ENCODE data around the gene SUSD1.
A peak's percentile ranks its signal among the peaks of the same experiment; 100 is the strongest.

The SUSD1 gene

DNA sequence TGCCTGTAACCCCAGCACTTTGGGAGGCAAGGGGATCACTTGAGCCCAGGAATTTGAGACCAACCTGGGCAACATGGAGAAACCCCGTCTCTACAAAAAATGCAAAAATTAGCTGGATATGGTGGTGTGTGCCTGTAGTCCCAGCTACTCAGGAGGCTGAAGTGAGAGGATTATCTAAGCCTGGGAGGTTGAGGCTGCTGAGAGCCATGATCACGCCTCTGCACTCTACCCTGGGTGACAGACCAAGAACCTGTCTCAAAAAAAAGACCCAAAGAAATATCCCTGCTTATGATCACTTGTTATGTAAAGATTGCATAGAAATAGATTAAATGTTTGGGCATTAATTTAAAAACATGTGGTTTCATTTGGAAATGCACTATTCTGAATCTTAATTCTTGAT is 153.4 kb downstream of the SUSD1 start:
- no peak overlapping the region for H3K4me2 ChIP-seq (ENCODE audit: low read depth, low read length, poor library complexity, severe bottlenecking)

GRCh38 chr9:112020680-112021596 is 154.2 kb downstream of the SUSD1 start:
- TF ChIP-seq CTCF (IDR thresholded peaks at IDR 0.05; ENCODE audit: insufficient read depth, low read length, poor library complexity, severe bottlenecking), result no peak
- no peak for TF ChIP-seq EZH2phosphoT487 (conservative IDR thresholded peaks at IDR 0.05; ENCODE audit: low read length)
- H3K4me2 ChIP-seq (ENCODE audit: low read depth, low read length, poor library complexity, severe bottlenecking), result peak overlapping the region; percentile 16
- H2AFZ ChIP-seq (ENCODE audit: low read depth, low read length, severe bottlenecking), result no peak overlapping the region
- H3F3A ChIP-seq (ENCODE audit: insufficient read depth), result no peaks in the 10 kb centered on the region
- no peaks in the 10 kb centered on the region for H3K9me2 ChIP-seq (replicated peaks; ENCODE audit: insufficient read depth, low read length)
- no peak overlapping the region for H3K27ac ChIP-seq (ENCODE audit: low read depth, low read length)
- H3K27me3 ChIP-seq (ENCODE audit: low read length), result no peaks in the 10 kb centered on the region
- no peaks in the 10 kb centered on the region for H4K20me1 ChIP-seq (ENCODE audit: low read depth, low read length)
- no peaks in the 10 kb centered on the region for H3K9me3 ChIP-seq (ENCODE audit: insufficient read depth, low read length)
- H3K36me3 ChIP-seq (ENCODE audit: low read length), result no peaks in the 10 kb centered on the region
- no peak overlapping the region for H3K9ac ChIP-seq (ENCODE audit: low read length)
- H3K4me3 ChIP-seq (ENCODE audit: insufficient read depth, low read length, poor library complexity, severe bottlenecking), result no peak overlapping the region
- no peaks in the 10 kb centered on the region for H3K79me2 ChIP-seq (ENCODE audit: insufficient read depth, low read length)

More for the DNA sequence above, 153.4 kb downstream of the SUSD1 start:
- no peak overlapping the region for H3K9ac ChIP-seq (ENCODE audit: low read length)
- H3K27ac ChIP-seq (ENCODE audit: low read depth, low read length), result no peak overlapping the region
- no peak overlapping the region for H3K4me3 ChIP-seq (ENCODE audit: insufficient read depth, low read length, poor library complexity, severe bottlenecking)
- no peak overlapping the region for H2AFZ ChIP-seq (ENCODE audit: low read depth, low read length, severe bottlenecking)
- no peaks in the 10 kb centered on the region for H4K20me1 ChIP-seq (ENCODE audit: low read depth, low read length)
- H3K27me3 ChIP-seq (ENCODE audit: low read length), result no peaks in the 10 kb centered on the region
- no peaks in the 10 kb centered on the region for H3K9me2 ChIP-seq (replicated peaks; ENCODE audit: insufficient read depth, low read length)
- no peaks in the 10 kb centered on the region for H3K9me3 ChIP-seq (ENCODE audit: insufficient read depth, low read length)
- H3K36me3 ChIP-seq (ENCODE audit: low read length), result no peaks in the 10 kb centered on the region
- no peaks in the 10 kb centered on the region for H3K79me2 ChIP-seq (ENCODE audit: insufficient read depth, low read length)
- TF ChIP-seq CTCF (IDR thresholded peaks at IDR 0.05; ENCODE audit: insufficient read depth, low read length, poor library complexity, severe bottlenecking) (no peak), EZH2phosphoT487 (conservative IDR thresholded peaks at IDR 0.05; ENCODE audit: low read length) (no peak)
- no peaks in the 10 kb centered on the region for H3F3A ChIP-seq (ENCODE audit: insufficient read depth)

- no peak overlapping the region for H3K9ac ChIP-seq (ENCODE audit: low read length)
- H3K79me2 ChIP-seq (ENCODE audit: insufficient read depth, low read length), result no peaks in the 10 kb centered on the region
- no peaks in the 10 kb centered on the region for H4K20me1 ChIP-seq (ENCODE audit: low read depth, low read length)
- H3K4me2 ChIP-seq (ENCODE audit: low read depth, low read length, poor library complexity, severe bottlenecking), result no peak overlapping the region
- H2AFZ ChIP-seq (ENCODE audit: low read depth, low read length, severe bottlenecking), result no peak overlapping the region
- H3K27ac ChIP-seq (ENCODE audit: low read depth, low read length), result no peak overlapping the region
- H3K9me2 ChIP-seq (replicated peaks; ENCODE audit: insufficient read depth, low read length), result no peaks in the 10 kb centered on the region
- no peaks in the 10 kb centered on the region for H3K9me3 ChIP-seq (ENCODE audit: insufficient read depth, low read length)
- TF ChIP-seq EZH2phosphoT487 (conservative IDR thresholded peaks at IDR 0.05; ENCODE audit: low read length) (no peak), CTCF (IDR thresholded peaks at IDR 0.05; ENCODE audit: insufficient read depth, low read length, poor library complexity, severe bottlenecking) (no peak)
- H3K36me3 ChIP-seq (ENCODE audit: low read length), result no peaks in the 10 kb centered on the region
- no peak overlapping the region for H3K4me3 ChIP-seq (ENCODE audit: insufficient read depth, low read length, poor library complexity, severe bottlenecking)
- no peaks in the 10 kb centered on the region for H3F3A ChIP-seq (ENCODE audit: insufficient read depth)
- H3K27me3 ChIP-seq (ENCODE audit: low read length), result no peaks in the 10 kb centered on the region
These were observed 157.2 kb downstream of the SUSD1 start for GRCh38 chr9:112017878-112018277.

Data from SU-DHL-6 (cell line).